Measurements from ENCODE around the gene RHOJ. TPM values are rescaled to one million over a fixed set of nuclear protein-coding genes. Genes with fewer than 3 reads are reported as not detected.
"Not testable (repeated sequence)": the region's sequence is repeated elsewhere in the genome, so short reads cannot be mapped to it uniquely, and the experiment has no call there.

The RHOJ gene
- total RNA-seq, 1 donor from 2014 or later = 65.9 TPM

- no peak for DNase-seq (ENCODE audit: low read depth in 2 of 2)
Observed at GRCh38 chr14:63266106-63266505, 61.9 kb downstream of the RHOJ start.

- peak in 1 of 2 donors; percentile 23 for DNase-seq (ENCODE audit: low read depth in 2 of 2)
Observed at GRCh38 chr14:63267171-63267570, 62.9 kb downstream of the RHOJ start.

GRCh38 chr14:63268771-63269170 lies 64.5 kb downstream of the RHOJ start:
- no peak for DNase-seq (ENCODE audit: low read depth in 2 of 2)

- DNase-seq (ENCODE audit: low read depth in 2 of 2) = no peak
Observed at GRCh38 chr14:63269561-63270225, 65.5 kb downstream of the RHOJ start.

GRCh38 chr14:63273129-63273528 lies 68.9 kb downstream of the RHOJ start:
- peak in 1 of 2 donors; percentile 39 for DNase-seq (ENCODE audit: low read depth in 2 of 2)

GRCh38 chr14:63273717-63274655 lies 69.7 kb downstream of the RHOJ start:
- DNase-seq (ENCODE audit: low read depth in 2 of 2) = no peak

- no peak for DNase-seq (ENCODE audit: low read depth in 2 of 2)
Observed at GRCh38 chr14:63275611-63276010, 71.4 kb downstream of the RHOJ start.

- no peak for DNase-seq (ENCODE audit: low read depth in 2 of 2)
Observed at GRCh38 chr14:63276016-63276415, 71.8 kb downstream of the RHOJ start.

- DNase-seq (ENCODE audit: low read depth in 2 of 2) = peak; percentile 45 to 58
Observed at GRCh38 chr14:63276492-63277342, 72.5 kb downstream of the RHOJ start.

GRCh38 chr14:63277591-63278183 lies 73.4 kb downstream of the RHOJ start:
- DNase-seq (ENCODE audit: low read depth in 2 of 2) = no peak

- DNase-seq (ENCODE audit: low read depth in 2 of 2) = not testable (repeated sequence)
Observed at GRCh38 chr14:63279933-63280332, 75.7 kb downstream of the RHOJ start.

- DNase-seq (ENCODE audit: low read depth in 2 of 2) = no peak
Observed at GRCh38 chr14:63282997-63283883, 79.0 kb downstream of the RHOJ start.

GRCh38 chr14:63283884-63284248 lies 79.6 kb downstream of the RHOJ start:
- DNase-seq (ENCODE audit: low read depth in 2 of 2) = no peak

GRCh38 chr14:63286071-63286470 lies 81.8 kb downstream of the RHOJ start:
- no peak for DNase-seq (ENCODE audit: low read depth in 2 of 2)

GRCh38 chr14:63287666-63288483 lies 83.6 kb downstream of the RHOJ start:
- no peak for DNase-seq (ENCODE audit: low read depth in 2 of 2)

- DNase-seq (ENCODE audit: low read depth in 2 of 2) = no peak
Observed at GRCh38 chr14:63288853-63289252, 84.6 kb downstream of the RHOJ start.

GRCh38 chr14:63290741-63291430 lies 86.6 kb downstream of the RHOJ start:
- DNase-seq (ENCODE audit: low read depth in 2 of 2) = no peak

- DNase-seq (ENCODE audit: low read depth in 2 of 2) = no peak
Observed at GRCh38 chr14:63292805-63293204, 88.6 kb downstream of the RHOJ start.

GRCh38 chr14:63295231-63295685 lies 91.0 kb downstream of the RHOJ start:
- DNase-seq (ENCODE audit: low read depth in 2 of 2) = peak in 1 of 2 donors; percentile 55

Data from dermis microvascular lymphatic vessel endothelial cell (primary cell).